ENCODE data around the gene DACH1. TPM values are rescaled to one million over a fixed set of nuclear protein-coding genes. Genes with fewer than 3 reads are reported as not detected.

The DACH1 gene
- total RNA-seq, 1 donor from 2014 or later, result not detected

DNA sequence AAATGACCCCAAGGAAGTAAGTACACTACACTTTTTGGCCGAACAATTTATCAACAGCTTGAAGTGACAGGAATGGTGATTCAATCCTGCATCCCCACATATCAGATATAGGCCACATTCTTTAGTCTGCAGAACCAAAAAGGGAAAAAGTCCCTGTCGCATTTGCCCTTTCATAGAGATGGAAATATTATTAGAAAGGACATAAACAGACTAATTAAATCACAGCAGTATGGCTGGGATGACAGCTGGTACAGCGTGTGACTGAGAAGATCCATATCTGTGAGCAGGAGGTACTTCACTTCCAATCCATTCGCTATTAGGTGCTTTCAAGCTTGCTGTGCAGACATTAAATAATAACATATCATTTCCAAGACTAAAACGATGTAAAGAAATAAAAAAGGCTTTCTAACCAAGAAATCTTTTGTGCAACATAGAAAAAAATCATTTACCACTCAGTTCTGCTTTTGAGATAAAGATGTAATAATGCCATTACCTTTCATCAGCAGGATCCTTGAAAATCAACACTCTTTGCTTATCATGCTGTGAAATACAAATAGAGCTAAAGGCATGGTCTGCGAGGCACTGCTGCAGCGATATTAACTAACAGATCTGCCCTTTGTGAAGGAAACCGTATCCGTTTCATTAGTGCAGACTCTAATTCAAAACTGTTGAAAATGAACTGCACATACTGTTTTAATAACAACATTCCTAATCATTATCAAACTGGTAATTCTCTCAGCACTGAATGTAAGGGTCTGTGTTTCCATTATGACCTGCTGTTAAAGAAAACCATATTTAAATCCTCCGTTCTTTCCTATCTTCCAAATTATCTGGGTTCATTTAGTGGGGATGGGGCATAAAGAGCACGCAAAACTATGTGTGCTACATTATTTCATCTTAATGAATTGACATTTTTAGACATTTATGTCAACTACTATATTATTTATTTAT is 245.6 kb downstream of the DACH1 start:
- CTCF ChIA-PET, result no interaction called here
- TF ChIP-seq, protein P1, sequence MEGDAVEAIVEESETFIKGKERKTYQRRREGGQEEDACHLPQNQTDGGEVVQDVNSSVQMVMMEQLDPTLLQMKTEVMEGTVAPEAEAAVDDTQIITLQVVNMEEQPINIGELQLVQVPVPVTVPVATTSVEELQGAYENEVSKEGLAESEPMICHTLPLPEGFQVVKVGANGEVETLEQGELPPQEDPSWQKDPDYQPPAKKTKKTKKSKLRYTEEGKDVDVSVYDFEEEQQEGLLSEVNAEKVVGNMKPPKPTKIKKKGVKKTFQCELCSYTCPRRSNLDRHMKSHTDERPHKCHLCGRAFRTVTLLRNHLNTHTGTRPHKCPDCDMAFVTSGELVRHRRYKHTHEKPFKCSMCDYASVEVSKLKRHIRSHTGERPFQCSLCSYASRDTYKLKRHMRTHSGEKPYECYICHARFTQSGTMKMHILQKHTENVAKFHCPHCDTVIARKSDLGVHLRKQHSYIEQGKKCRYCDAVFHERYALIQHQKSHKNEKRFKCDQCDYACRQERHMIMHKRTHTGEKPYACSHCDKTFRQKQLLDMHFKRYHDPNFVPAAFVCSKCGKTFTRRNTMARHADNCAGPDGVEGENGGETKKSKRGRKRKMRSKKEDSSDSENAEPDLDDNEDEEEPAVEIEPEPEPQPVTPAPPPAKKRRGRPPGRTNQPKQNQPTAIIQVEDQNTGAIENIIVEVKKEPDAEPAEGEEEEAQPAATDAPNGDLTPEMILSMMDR (IDR thresholded peaks at IDR 0.05), result no peak
- DNase-seq (no peak), ATAC-seq (ENCODE audit: low read depth) (no peak)
- POLR2A ChIA-PET, result no interaction called here
- Mint-ChIP-seq H3K27ac (no peak overlapping the region), H3K36me3 (ENCODE audit: low read depth) (no peaks in the 10 kb centered on the region), H3K4me1 (no peaks in the 10 kb centered on the region), H3K4me3 (no peak overlapping the region), H3K9me3 (no peaks in the 10 kb centered on the region), H3K27me3 (no peaks in the 10 kb centered on the region)
- intact Hi-C loops (cut with micrococcal nuclease), result no loop called here

DNA sequence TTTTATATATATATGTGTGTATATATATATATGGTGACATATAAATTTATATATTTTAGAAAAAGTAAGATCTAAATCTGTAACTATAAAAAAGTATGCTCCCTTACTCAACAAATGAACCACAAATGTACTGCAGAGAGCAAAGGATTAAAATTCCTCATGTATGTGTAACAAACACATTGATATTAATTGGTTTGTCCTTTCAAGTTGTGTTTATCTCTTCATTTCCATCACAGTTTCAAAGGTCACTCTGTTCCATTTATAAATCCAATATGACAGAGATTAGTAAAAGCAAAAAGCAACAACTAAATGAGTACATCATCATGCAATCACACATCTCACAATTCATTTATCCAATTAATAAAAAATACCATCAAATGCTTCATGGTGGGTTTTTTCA is 247.9 kb downstream of the DACH1 start:
- Mint-ChIP-seq H3K36me3 (ENCODE audit: low read depth) (no peaks in the 10 kb centered on the region), H3K4me3 (no peak overlapping the region), H3K27me3 (no peaks in the 10 kb centered on the region), H3K9me3 (no peaks in the 10 kb centered on the region), H3K27ac (no peak overlapping the region), H3K4me1 (no peaks in the 10 kb centered on the region)
- intact Hi-C loops (cut with micrococcal nuclease), result no loop called here
- ATAC-seq (ENCODE audit: low read depth), result no peak
- ChIA-PET POLR2A (no interaction called here), CTCF (no interaction called here)
- no peak for DNase-seq
- TF ChIP-seq, protein P1 (IDR thresholded peaks at IDR 0.05), result no peak

DNA sequence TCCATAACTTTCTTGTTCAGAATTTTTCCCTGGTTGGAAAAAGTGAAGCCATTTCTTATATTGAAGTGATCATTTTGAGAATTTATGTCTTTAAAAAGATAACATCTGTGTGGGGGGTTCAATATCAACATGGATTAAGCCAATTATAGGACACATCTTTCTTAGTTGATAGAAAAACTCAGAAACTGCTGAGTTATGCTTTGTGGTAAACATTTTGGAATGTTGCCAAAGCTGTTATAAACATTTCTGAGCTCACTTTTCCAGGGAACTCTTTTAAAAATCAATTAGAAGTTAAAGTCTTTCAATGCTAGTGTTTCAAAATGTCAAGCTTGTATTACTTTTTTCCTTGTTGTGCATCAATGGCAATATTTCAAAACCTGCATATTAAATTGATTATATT is 248.8 kb downstream of the DACH1 start:
- POLR2A ChIA-PET, result no interaction called here
- no peak overlapping the region for H3K4me3 Mint-ChIP-seq
- no peak overlapping the region for H3K27ac Mint-ChIP-seq
- H3K4me1 Mint-ChIP-seq, result peaks cover 3% of the 10 kb centered on the region
- ATAC-seq (ENCODE audit: low read depth) (no peak), DNase-seq (no peak)
- no peaks in the 10 kb centered on the region for H3K9me3 Mint-ChIP-seq
- H3K27me3 Mint-ChIP-seq, result no peaks in the 10 kb centered on the region
- no peaks in the 10 kb centered on the region for H3K36me3 Mint-ChIP-seq (ENCODE audit: low read depth)
- TF ChIP-seq, protein P1 (IDR thresholded peaks at IDR 0.05), result no peak
- intact Hi-C loops (cut with micrococcal nuclease), result no loop called here
- CTCF ChIA-PET, result no interaction called here

- CTCF ChIA-PET, result no interaction called here
These were observed 249.7 kb downstream of the DACH1 start for GRCh38 chr13:71617265-71617664.

GRCh38 chr13:71613066-71613745 is 253.8 kb downstream of the DACH1 start:
- ATAC-seq (ENCODE audit: low read depth), result no peak
- no peak overlapping the region for H3K27ac Mint-ChIP-seq

More at GRCh38 chr13:71617265-71617664, 249.7 kb downstream of the DACH1 start:
- H3K27ac Mint-ChIP-seq, result no peak overlapping the region
- no peak for ATAC-seq (ENCODE audit: low read depth)
- no peaks in the 10 kb centered on the region for H3K36me3 Mint-ChIP-seq (ENCODE audit: low read depth)
- no peak overlapping the region for H3K4me3 Mint-ChIP-seq
- no peaks in the 10 kb centered on the region for H3K27me3 Mint-ChIP-seq
- H3K9me3 Mint-ChIP-seq, result no peaks in the 10 kb centered on the region
- intact Hi-C loops (cut with micrococcal nuclease), result no loop called here
- no peak for DNase-seq
- POLR2A ChIA-PET, result no interaction called here
- H3K4me1 Mint-ChIP-seq, result peaks cover 7% of the 10 kb centered on the region
- TF ChIP-seq, protein P1 (IDR thresholded peaks at IDR 0.05), result no peak

More at GRCh38 chr13:71613066-71613745, 253.8 kb downstream of the DACH1 start:
- peaks cover 14% of the 10 kb centered on the region for H3K4me1 Mint-ChIP-seq
- intact Hi-C loops (cut with micrococcal nuclease), result no loop called here
- TF ChIP-seq, protein P1 (IDR thresholded peaks at IDR 0.05), result no peak
- H3K9me3 Mint-ChIP-seq, result no peaks in the 10 kb centered on the region
- H3K36me3 Mint-ChIP-seq (ENCODE audit: low read depth), result no peaks in the 10 kb centered on the region
- ChIA-PET CTCF (no interaction called here), POLR2A (no interaction called here)
- DNase-seq, result no peak
- H3K27me3 Mint-ChIP-seq, result no peaks in the 10 kb centered on the region
- H3K4me3 Mint-ChIP-seq, result no peak overlapping the region
